Astrocyte (in vitro differentiated cells and primary cell): Measurements from ENCODE around the gene CIDEA.

Source experiments
- EZH2 ChIP-seq: IDR thresholded peaks from 2 replicates; pipeline ENCODE4 v1.6.1; 2012; ENCODE audit warnings: mild to moderate bottlenecking, low read length, inconsistent platforms; ENCODE audit not compliant: insufficient read depth
- TF ChIP-seq, protein P1 (sequence below): IDR thresholded peaks from 2 replicates; pipeline ENCODE4 v1.5.1; 2011; ENCODE audit warnings: low read depth, mild to moderate bottlenecking, inconsistent platforms, low read length, moderate library complexity; ENCODE audit not compliant: insufficient read depth

DNA sequence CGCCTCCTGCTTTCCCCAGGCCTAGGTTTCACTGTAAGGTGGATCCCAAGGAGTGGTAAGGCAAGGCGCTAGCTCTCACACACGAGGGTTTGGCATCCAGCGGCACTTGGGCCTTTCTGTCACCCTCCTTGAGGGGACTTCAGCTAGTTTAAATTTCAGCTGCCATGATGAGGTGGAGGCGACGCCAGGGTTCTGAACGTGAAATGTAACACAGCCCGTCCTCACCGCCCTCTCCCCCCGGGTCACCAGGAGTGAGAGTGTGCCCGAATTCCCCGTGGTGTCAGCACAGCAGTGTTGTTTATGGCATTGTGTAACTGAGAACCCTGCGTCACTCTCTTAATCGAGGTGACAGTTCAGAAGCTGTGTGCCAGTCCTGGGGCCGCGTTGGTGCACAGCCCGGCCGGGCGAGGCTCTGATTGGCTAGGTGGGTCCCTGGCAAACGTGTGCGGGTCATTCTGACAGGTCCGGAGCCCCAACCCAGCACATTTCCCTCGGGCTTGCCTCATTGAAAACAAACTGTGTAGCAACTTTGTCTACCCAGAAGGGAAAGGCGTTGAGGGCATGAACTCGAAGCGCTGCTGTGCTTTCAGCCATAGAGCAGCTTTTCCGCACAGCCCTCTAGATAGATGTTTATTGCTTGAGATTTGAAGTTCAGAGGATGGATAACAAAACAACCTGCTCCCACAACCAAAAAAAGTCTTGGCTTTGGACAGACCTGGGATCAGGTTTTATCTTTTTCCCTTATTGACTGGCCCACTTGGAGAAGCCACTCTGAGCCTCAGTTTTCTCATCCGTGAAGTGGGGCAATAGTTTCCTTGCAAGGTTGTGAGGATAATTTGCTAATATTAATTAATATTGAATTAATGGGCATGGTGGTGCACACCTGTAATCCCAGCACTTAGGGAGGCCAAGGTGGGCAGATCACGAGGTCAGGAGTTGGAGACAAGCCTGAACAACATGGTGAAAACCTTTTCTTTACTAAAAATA lies 4.9 kb downstream of the CIDEA start:
- TF ChIP-seq, protein P1, sequence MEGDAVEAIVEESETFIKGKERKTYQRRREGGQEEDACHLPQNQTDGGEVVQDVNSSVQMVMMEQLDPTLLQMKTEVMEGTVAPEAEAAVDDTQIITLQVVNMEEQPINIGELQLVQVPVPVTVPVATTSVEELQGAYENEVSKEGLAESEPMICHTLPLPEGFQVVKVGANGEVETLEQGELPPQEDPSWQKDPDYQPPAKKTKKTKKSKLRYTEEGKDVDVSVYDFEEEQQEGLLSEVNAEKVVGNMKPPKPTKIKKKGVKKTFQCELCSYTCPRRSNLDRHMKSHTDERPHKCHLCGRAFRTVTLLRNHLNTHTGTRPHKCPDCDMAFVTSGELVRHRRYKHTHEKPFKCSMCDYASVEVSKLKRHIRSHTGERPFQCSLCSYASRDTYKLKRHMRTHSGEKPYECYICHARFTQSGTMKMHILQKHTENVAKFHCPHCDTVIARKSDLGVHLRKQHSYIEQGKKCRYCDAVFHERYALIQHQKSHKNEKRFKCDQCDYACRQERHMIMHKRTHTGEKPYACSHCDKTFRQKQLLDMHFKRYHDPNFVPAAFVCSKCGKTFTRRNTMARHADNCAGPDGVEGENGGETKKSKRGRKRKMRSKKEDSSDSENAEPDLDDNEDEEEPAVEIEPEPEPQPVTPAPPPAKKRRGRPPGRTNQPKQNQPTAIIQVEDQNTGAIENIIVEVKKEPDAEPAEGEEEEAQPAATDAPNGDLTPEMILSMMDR: no peak
- TF ChIP-seq EZH2: no peak
